Coronary artery (tissue), 2 donors: ENCODE results near the gene VRK1.
A peak's percentile ranks its signal among the peaks of the same experiment; 100 is the strongest.

Source experiments
- DNase-seq: peaks from one replicate; pipeline ENCODE4 v3.0.0-alpha.2; 2017; ENCODE audit warnings: low spot score
- H3K27ac ChIP-seq, 2 donors: fragments of 200-600 bp; sonication (generic); one replicate each; pipeline ENCODE4 v1.5.1; 2016 to 2019
- H3K4me3 ChIP-seq: fragments of 200-600 bp; sonication (generic); 2 replicates; pipeline ENCODE4 v1.5.1; 2016; ENCODE audit warnings: mild to moderate bottlenecking, moderate library complexity
- CTCF ChIP-seq: fragments of 200-600 bp; sonication (generic); IDR thresholded peaks from one replicate; pipeline ENCODE4 v1.5.1; 2019; ENCODE audit warnings: antibody characterized with exemption

The VRK1 gene

GRCh38 chr14:96796851-96797581, at the start of gene VRK1:
Gene VRK1 (plus strand): TSS chr14:96797382. CDS start chr14:96833472, 36,090 bp downstream.
- no peak for TF ChIP-seq CTCF
- H3K4me3 ChIP-seq: peak within 1 kb of the TSS; percentile 74
- peak within 1 kb of the TSS in 1 of 2 donors; percentile 17 for H3K27ac ChIP-seq

GRCh38 chr14:96747608-96748007, 49.6 kb upstream of the VRK1 start:
- H3K27ac ChIP-seq: no peak overlapping the region
- peak; percentile 50 for DNase-seq
- TF ChIP-seq CTCF: no peak

More at GRCh38 chr14:96796851-96797581, at the start of gene VRK1:
- peak; percentile 94 for DNase-seq

GRCh38 chr14:96748362-96748761, 48.8 kb upstream of the VRK1 start:
- no peak overlapping the region for H3K4me3 ChIP-seq
- no peak overlapping the region for H3K27ac ChIP-seq
- TF ChIP-seq CTCF: no peak
- no peak for DNase-seq

More at GRCh38 chr14:96747608-96748007, 49.6 kb upstream of the VRK1 start:
- H3K4me3 ChIP-seq: no peak overlapping the region

- Histone ChIP-seq H3K27ac (no peak overlapping the region), H3K4me3 (no peak overlapping the region)
- no peak for DNase-seq
- no peak for TF ChIP-seq CTCF
These were observed 45.7 kb upstream of the VRK1 start for GRCh38 chr14:96751505-96751904.

GRCh38 chr14:96752125-96752524, 45.1 kb upstream of the VRK1 start:
- TF ChIP-seq CTCF: no peak
- DNase-seq: peak; percentile 53
- Histone ChIP-seq H3K27ac (no peak overlapping the region), H3K4me3 (no peak overlapping the region)

GRCh38 chr14:96752594-96752993, 44.6 kb upstream of the VRK1 start:
- DNase-seq: peak; percentile 38
- TF ChIP-seq CTCF: no peak
- H3K27ac ChIP-seq: no peak overlapping the region
- H3K4me3 ChIP-seq: no peak overlapping the region
